Skeletal muscle cell (primary cell): ENCODE results near the gene SAE1.
"Not testable (repeated sequence)": the region's sequence is repeated elsewhere in the genome, so short reads cannot be mapped to it uniquely, and the experiment has no call there.

ENCODE experiments used
- DNase-seq: peaks from one replicate; pipeline ENCODE4 v3.0.0-alpha.2; 2010; ENCODE audit warnings: low read depth
- H3K4me3 ChIP-seq: 2 replicates; pipeline ENCODE4 v1.5.1; 2011; ENCODE audit warnings: low read depth, mild to moderate bottlenecking, control low read depth, low read length, moderate library complexity

The SAE1 gene

GRCh38 chr19:47130589-47131227, at the start of gene SAE1:
Gene SAE1, plus strand, starts transcription at chr19:47130835. Its CDS starts 96 bp downstream, at chr19:47130931.
- DNase-seq = peak; percentile 93
- H3K4me3 ChIP-seq = peak within 1 kb of the TSS; percentile 65

GRCh38 chr19:47081095-47081494, 49.5 kb upstream of the SAE1 start:
- H3K4me3 ChIP-seq = no peak overlapping the region
- no peak for DNase-seq

GRCh38 chr19:47082493-47082892, 48.1 kb upstream of the SAE1 start:
- no peak overlapping the region for H3K4me3 ChIP-seq
- no peak for DNase-seq

GRCh38 chr19:47084879-47085439, 45.7 kb upstream of the SAE1 start:
- no peak for DNase-seq
- no peak overlapping the region for H3K4me3 ChIP-seq

GRCh38 chr19:47086280-47086679, 44.4 kb upstream of the SAE1 start:
- H3K4me3 ChIP-seq = no peak overlapping the region
- no peak for DNase-seq

- no peak overlapping the region for H3K4me3 ChIP-seq
- DNase-seq = no peak
These were observed 40.8 kb upstream of the SAE1 start for GRCh38 chr19:47089767-47090350.

- H3K4me3 ChIP-seq = no peak overlapping the region
- no peak for DNase-seq
These were observed 37.4 kb upstream of the SAE1 start for GRCh38 chr19:47093254-47093653.

- DNase-seq = no peak
- no peak overlapping the region for H3K4me3 ChIP-seq
These were observed 36.8 kb upstream of the SAE1 start for GRCh38 chr19:47093841-47094240.

GRCh38 chr19:47094557-47095475, 35.8 kb upstream of the SAE1 start:
- H3K4me3 ChIP-seq = no peak overlapping the region

GRCh38 chr19:47095476-47096099, 35.0 kb upstream of the SAE1 start:
- DNase-seq = no peak
- no peak overlapping the region for H3K4me3 ChIP-seq

More at GRCh38 chr19:47094557-47095475, 35.8 kb upstream of the SAE1 start:
- no peak for DNase-seq

GRCh38 chr19:47096100-47096704, 34.4 kb upstream of the SAE1 start:
- DNase-seq = no peak
- H3K4me3 ChIP-seq = no peak overlapping the region

GRCh38 chr19:47096721-47097120, 33.9 kb upstream of the SAE1 start:
- no peak for DNase-seq
- H3K4me3 ChIP-seq = no peak overlapping the region

GRCh38 chr19:47097396-47098201, 33.0 kb upstream of the SAE1 start:
- DNase-seq = no peak
- no peak overlapping the region for H3K4me3 ChIP-seq

- no peak for DNase-seq
- H3K4me3 ChIP-seq = no peak overlapping the region
These were observed 32.0 kb upstream of the SAE1 start for GRCh38 chr19:47098608-47099007.

- no peak for DNase-seq
- H3K4me3 ChIP-seq = no peak overlapping the region
These were observed 31.0 kb upstream of the SAE1 start for GRCh38 chr19:47099576-47100050.

GRCh38 chr19:47100290-47100689, 30.3 kb upstream of the SAE1 start:
- DNase-seq = no peak
- H3K4me3 ChIP-seq = no peak overlapping the region

- DNase-seq, H3K4me3 ChIP-seq: not testable (repeated sequence)
These were observed 29.5 kb upstream of the SAE1 start for GRCh38 chr19:47101116-47101515.

- no peak overlapping the region for H3K4me3 ChIP-seq
- no peak for DNase-seq
These were observed 28.1 kb upstream of the SAE1 start for GRCh38 chr19:47102346-47103060.
